Liver (tissue), 9 donors: ENCODE results near the gene SIL1. TPM values are rescaled to one million over a fixed set of nuclear protein-coding genes. Genes with fewer than 3 reads are reported as not detected.

Experiments
- DNase-seq: peaks from one replicate; pipeline ENCODE4 v3.0.0-alpha.2; 2017; ENCODE audit warnings: low spot score
- H3K27ac ChIP-seq, 2 donors: one replicate each; pipeline ENCODE4 v1.7.0; 2013; ENCODE audit warnings: inconsistent platforms in 2 of 2, low read length in 2 of 2, control low read depth in 1 of 2, low read depth in 1 of 2, mild to moderate bottlenecking in 1 of 2
- H3K27me3 ChIP-seq, 4 donors: one replicate each; pipeline versions ENCODE4 v1.6.1 to v1.7.0; 2013; ENCODE audit warnings: low read length in 3 of 4, inconsistent platforms in 1 of 4, mild to moderate bottlenecking in 1 of 4, moderate library complexity in 1 of 4; ENCODE audit not compliant: control insufficient read depth in 4 of 4, insufficient read depth in 4 of 4
- H3K36me3 ChIP-seq, 4 donors: one replicate each; pipeline versions ENCODE4 v1.6.1 to v1.7.0; 2013; ENCODE audit warnings: low read length in 3 of 4, mild to moderate bottlenecking in 3 of 4, low read depth in 1 of 4, moderate library complexity in 1 of 4; ENCODE audit not compliant: control insufficient read depth in 4 of 4, insufficient read depth in 3 of 4
- H3K4me1 ChIP-seq, 4 donors: one replicate each; pipeline versions ENCODE4 v1.6.1 to v1.7.0; 2013; ENCODE audit warnings: low read length in 3 of 4, mild to moderate bottlenecking in 3 of 4, moderate library complexity in 1 of 4; ENCODE audit not compliant: control insufficient read depth in 4 of 4, insufficient read depth in 4 of 4
- H3K4me3 ChIP-seq, 3 donors: one replicate each; pipeline versions ENCODE4 v1.6.1 to v1.7.0; 2013; ENCODE audit warnings: low read length in 3 of 3, control low read depth in 1 of 3, low read depth in 1 of 3, mild to moderate bottlenecking in 1 of 3
- H3K9ac ChIP-seq, 2 donors: one replicate each; pipeline ENCODE4 v1.7.0; 2013; ENCODE audit warnings: low read length in 2 of 2, mild to moderate bottlenecking in 2 of 2, moderate library complexity in 2 of 2, control low read depth in 1 of 2, low read depth in 1 of 2
- H3K9me3 ChIP-seq, 4 donors: one replicate each; pipeline versions ENCODE4 v1.6.1 to v1.7.0; 2013; ENCODE audit warnings: low read length in 3 of 4; ENCODE audit not compliant: control insufficient read depth in 4 of 4
- ATF3 ChIP-seq: IDR thresholded peaks from 2 replicates; pipeline ENCODE4 v1.6.1; 2016; ENCODE audit warnings: antibody characterized with exemption
- CTCF ChIP-seq: fragments of 150-350 bp; IDR thresholded peaks from 2 replicates; pipeline ENCODE4 v1.5.1; 2017; ENCODE audit warnings: improper control_type of control experiment, low read depth, low read length; ENCODE audit not compliant: missing input control
- EGR1 ChIP-seq, 2 donors: IDR thresholded peaks; 2 replicates each; pipeline ENCODE4 v1.6.1; 2016 to 2018; ENCODE audit warnings: antibody characterized with exemption in 2 of 2, low read depth in 2 of 2
- FOXA1 ChIP-seq: IDR thresholded peaks from 2 replicates; pipeline ENCODE4 v1.6.1; 2016; ENCODE audit warnings: antibody characterized with exemption
- FOXA2 ChIP-seq: IDR thresholded peaks from 2 replicates; pipeline ENCODE4 v1.6.1; 2016; ENCODE audit warnings: antibody characterized with exemption
- GABPA ChIP-seq, 2 donors: IDR thresholded peaks in 1 of 2; conservative IDR thresholded peaks in 1 of 2; 2 replicates each; pipeline ENCODE4 v1.6.1; 2016; ENCODE audit warnings: antibody characterized with exemption in 2 of 2, mild to moderate bottlenecking in 1 of 2, moderate library complexity in 1 of 2
- HNF4A ChIP-seq, 2 donors: conservative IDR thresholded peaks; 2 replicates each; pipeline ENCODE4 v1.6.1; 2016; ENCODE audit warnings: antibody characterized with exemption in 2 of 2, mild to moderate bottlenecking in 2 of 2
- HNF4G ChIP-seq: IDR thresholded peaks from 2 replicates; pipeline ENCODE4 v1.6.1; 2016; ENCODE audit warnings: antibody characterized with exemption
- JUND ChIP-seq, 2 donors: IDR thresholded peaks; 2 replicates each; pipeline ENCODE4 v1.6.1; 2016; ENCODE audit warnings: antibody characterized with exemption in 2 of 2
- MAX ChIP-seq: IDR thresholded peaks from 2 replicates; pipeline ENCODE4 v1.6.1; 2016; ENCODE audit warnings: antibody characterized with exemption
- NR2F2 ChIP-seq: IDR thresholded peaks from 2 replicates; pipeline ENCODE4 v1.6.1; 2016; ENCODE audit warnings: antibody characterized with exemption
- REST ChIP-seq: IDR thresholded peaks from 2 replicates; pipeline ENCODE4 v1.6.1; 2016; ENCODE audit warnings: antibody characterized with exemption, mild to moderate bottlenecking
- RXRA ChIP-seq, 2 donors: IDR thresholded peaks; 2 replicates each; pipeline ENCODE4 v1.6.1; 2017 to 2018; ENCODE audit warnings: antibody characterized with exemption in 2 of 2, mild to moderate bottlenecking in 1 of 2
- TAF1 ChIP-seq: conservative IDR thresholded peaks from 2 replicates; pipeline ENCODE4 v1.6.1; 2016; ENCODE audit warnings: antibody characterized with exemption, mild to moderate bottlenecking
- YY1 ChIP-seq: IDR thresholded peaks from 2 replicates; pipeline ENCODE4 v1.6.1; 2016; ENCODE audit warnings: antibody characterized with exemption, mild to moderate bottlenecking
- ZBTB33 ChIP-seq: IDR thresholded peaks from 2 replicates; pipeline ENCODE4 v1.6.1; 2016; ENCODE audit warnings: antibody characterized with exemption
- WGBS: extraction: QIAGEN DNeasy Blood & Tissue Kit; methylation state at CpG from one replicate; pipeline ENCODE4 v1.1.7; 2013; 5-methylcytosine and 5-hydroxymethylcytosine counted together
- polyA plus RNA-seq, 2 donors: library from polyadenylated mRNA; stranded (reverse) in 1 of 2; unstranded in 1 of 2; fragments of 200-250 nt in 1 of 2; fragments of >200 nt in 1 of 2; fragmentation: Nextera tagmentation in 1 of 2; extraction: Ambion mirVana in 1 of 2; gene quantifications; one replicate each; pipeline versions ENCODE4 v1.2.1 to v1.2.3, GENCODE V29; 2013 to 2015
- total RNA-seq, 2 donors: library from RNA; depleted of rRNA; stranded (reverse); fragments of >200 nt; gene quantifications; one replicate each; pipeline ENCODE4 v1.2.3, GENCODE V29; 2014
- donor health status: healthy.
- donor health status: healthy.
- donor health status: healthy.
- donor health status: healthy.
- donor health status: healthy.

SIL1 gene
- total and polyA plus RNA-seq, 4 donors = 38.1 to 95.1 (median 76.2) TPM

GRCh38 chr5:139090581-139090980 lies 107.6 kb downstream of the SIL1 start:
- DNase-seq = no peak

More at GRCh38 chr5:139090581-139090980, 107.6 kb downstream of the SIL1 start:
- H3K27ac ChIP-seq = no peak overlapping the region
- no peaks in the 10 kb centered on the region for H3K36me3 ChIP-seq
- H3K27me3 ChIP-seq = no peaks in the 10 kb centered on the region
- no peak overlapping the region for H3K4me3 ChIP-seq
- H3K9me3 ChIP-seq = no peaks in the 10 kb centered on the region
- no peak for TF ChIP-seq HNF4G
- no peak for TF ChIP-seq FOXA2
- no peak for TF ChIP-seq REST
- no peak for TF ChIP-seq NR2F2
- TF ChIP-seq EGR1 (IDR thresholded peaks at IDR 0.05; ENCODE audit: low read depth in 2 of 2) = no peak
- no peak for TF ChIP-seq MAX
- no peak for TF ChIP-seq YY1
- no peak for TF ChIP-seq HNF4A (conservative IDR thresholded peaks at IDR 0.05)
- no peak for TF ChIP-seq CTCF
- no peak for TF ChIP-seq RXRA (IDR thresholded peaks at IDR 0.05)
- TF ChIP-seq ATF3 = no peak
- no peak for TF ChIP-seq JUND (IDR thresholded peaks at IDR 0.05)
- TF ChIP-seq FOXA1 = no peak
- no peak for TF ChIP-seq TAF1
- no peak for TF ChIP-seq ZBTB33
- TF ChIP-seq GABPA (IDR thresholded peaks at IDR 0.05 in 1 of 2, conservative IDR thresholded peaks at IDR 0.05 in 1 of 2) = no peak
- 93% methylated on average over 5 of the region's 5 CpGs for WGBS
- peaks cover 4 to 19% (median 12%) of the 10 kb centered on the region in 4 donors for H3K4me1 ChIP-seq
- no peak overlapping the region for H3K9ac ChIP-seq
